ENCODE data around the gene WTIP. TPM values are rescaled to one million over a fixed set of nuclear protein-coding genes. Genes with fewer than 3 reads are reported as not detected.

WTIP gene
- total and polyA plus RNA-seq, 2 of the 13 experiments (the other 11 are each of a cell fraction or from before 2014, with no cell fraction given): 15.0 to 18.1 TPM

DNA sequence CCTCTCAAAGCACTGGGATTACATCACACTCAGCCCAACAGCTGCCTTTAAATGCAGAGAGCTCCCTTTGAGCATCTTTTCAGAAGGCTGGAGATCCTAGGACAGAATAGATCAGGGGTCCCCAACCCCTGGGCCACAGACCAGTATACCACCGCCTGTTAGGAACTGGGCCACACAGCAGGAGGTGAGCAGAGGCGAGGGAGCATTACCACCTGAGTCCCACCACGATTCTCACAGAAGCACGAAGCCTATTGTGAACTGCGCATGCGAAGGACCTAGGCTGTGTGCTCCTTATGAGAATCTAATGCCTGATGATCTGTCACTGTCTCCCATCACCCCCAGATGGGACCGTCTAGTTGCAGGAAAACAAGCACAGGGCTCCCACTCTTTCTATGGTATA, 2.2 kb upstream of the WTIP start (continued):
- TF ChIP-seq, protein P1, sequence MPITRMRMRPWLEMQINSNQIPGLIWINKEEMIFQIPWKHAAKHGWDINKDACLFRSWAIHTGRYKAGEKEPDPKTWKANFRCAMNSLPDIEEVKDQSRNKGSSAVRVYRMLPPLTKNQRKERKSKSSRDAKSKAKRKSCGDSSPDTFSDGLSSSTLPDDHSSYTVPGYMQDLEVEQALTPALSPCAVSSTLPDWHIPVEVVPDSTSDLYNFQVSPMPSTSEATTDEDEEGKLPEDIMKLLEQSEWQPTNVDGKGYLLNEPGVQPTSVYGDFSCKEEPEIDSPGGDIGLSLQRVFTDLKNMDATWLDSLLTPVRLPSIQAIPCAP (CRISPR knock-in tag; IDR thresholded peaks at IDR 0.05; ENCODE audit: low read depth): no peak
- TF ChIP-seq ZNF10 (CRISPR knock-in tag; IDR thresholded peaks at IDR 0.05; ENCODE audit: borderline replicate concordance, low read depth) (no peak), ATF7-NPFF (CRISPR knock-in tag; IDR thresholded peaks at IDR 0.05; ENCODE audit: low read depth) (no peak), DR1 (CRISPR knock-in tag; IDR thresholded peaks at IDR 0.05) (no peak), NR2F2 (IDR thresholded peaks at IDR 0.05; ENCODE audit: borderline replicate concordance, low read depth) (no peak), CC2D1A (CRISPR knock-in tag; IDR thresholded peaks at IDR 0.05) (no peak), BCL6 (CRISPR knock-in tag; IDR thresholded peaks at IDR 0.05) (no peak), ZXDC (CRISPR knock-in tag; IDR thresholded peaks at IDR 0.05) (no peak)

- in situ Hi-C loops (cut with HindIII; ENCODE audit: extremely low pct_ligation_motif_present, low pct_unique_long_range_greater_than_20kb): no loop called here
- no peak overlapping the region for H2AFZ ChIP-seq (ENCODE audit: low read length)
- no peaks in the 10 kb centered on the region for H3K27me3 ChIP-seq (ENCODE audit: control insufficient read depth in 1 of 2, insufficient read depth in 2 of 2, low read length in 2 of 2)
- no peak for DNase-seq (ENCODE audit: low spot score)
- ChIA-PET CTCF (ENCODE audit: low intra/inter-chr PET ratio, low total read pairs) (no interaction called here), POLR2A (interaction anchor here (0.8 kb wide), 1 partner anchor 24 kb away, joined by 3 read pairs; no protein-coding TSS in a partner anchor)
- H3K4me3 ChIP-seq (replicated peaks in 1 of 3; ENCODE audit: insufficient read depth in 1 of 3, low read depth in 2 of 3, low read length in 3 of 3): no peak overlapping the region; a peak in 2 of 6 replicates
- H3K27ac ChIP-seq (ENCODE audit: extremely low read length, insufficient read depth, low read length): no peak overlapping the region
- intact Hi-C loops (cut with micrococcal nuclease; ENCODE audit: unreplicated experiment): no loop called here
- no peaks in the 10 kb centered on the region for H3K9me3 ChIP-seq (ENCODE audit: low read length)
- TF ChIP-seq ZNF782 (CRISPR knock-in tag; IDR thresholded peaks at IDR 0.05; ENCODE audit: borderline replicate concordance): no peak
- TF ChIP-seq, protein P2, sequence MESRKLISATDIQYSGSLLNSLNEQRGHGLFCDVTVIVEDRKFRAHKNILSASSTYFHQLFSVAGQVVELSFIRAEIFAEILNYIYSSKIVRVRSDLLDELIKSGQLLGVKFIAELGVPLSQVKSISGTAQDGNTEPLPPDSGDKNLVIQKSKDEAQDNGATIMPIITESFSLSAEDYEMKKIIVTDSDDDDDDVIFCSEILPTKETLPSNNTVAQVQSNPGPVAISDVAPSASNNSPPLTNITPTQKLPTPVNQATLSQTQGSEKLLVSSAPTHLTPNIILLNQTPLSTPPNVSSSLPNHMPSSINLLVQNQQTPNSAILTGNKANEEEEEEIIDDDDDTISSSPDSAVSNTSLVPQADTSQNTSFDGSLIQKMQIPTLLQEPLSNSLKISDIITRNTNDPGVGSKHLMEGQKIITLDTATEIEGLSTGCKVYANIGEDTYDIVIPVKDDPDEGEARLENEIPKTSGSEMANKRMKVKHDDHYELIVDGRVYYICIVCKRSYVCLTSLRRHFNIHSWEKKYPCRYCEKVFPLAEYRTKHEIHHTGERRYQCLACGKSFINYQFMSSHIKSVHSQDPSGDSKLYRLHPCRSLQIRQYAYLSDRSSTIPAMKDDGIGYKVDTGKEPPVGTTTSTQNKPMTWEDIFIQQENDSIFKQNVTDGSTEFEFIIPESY (CRISPR knock-in tag; IDR thresholded peaks at IDR 0.05): peak; percentile 56; the same call in 1 of the 2 replicates
- TF ChIP-seq PATZ1 (CRISPR knock-in tag; IDR thresholded peaks at IDR 0.05): no peak
- peaks cover 24% of the 10 kb centered on the region for H3K4me1 ChIP-seq (ENCODE audit: insufficient read depth, low read length)
- peak; percentile 3; the same call in 2 of the 3 replicates for ATAC-seq
- H4K20me1 ChIP-seq (ENCODE audit: insufficient read depth, low read length): no peaks in the 10 kb centered on the region
- H3K36me3 ChIP-seq (replicated peaks in 1 of 2; ENCODE audit: control insufficient read depth in 1 of 2, insufficient read depth in 2 of 2, low read length in 2 of 2): no peaks in the 10 kb centered on the region
- TSS peak; percentile 55 for BruUV-seq (replicated peaks)
- no peak overlapping the region for H3K9ac ChIP-seq (ENCODE audit: insufficient read depth, low read depth, low read length)
- FAIRE-seq: no peak
- 0 out of 2 replicates have a peak overlapping the region, but pooled peaks have one; percentile 76 for H3K4me2 ChIP-seq (ENCODE audit: low read depth, low read length)
- peaks cover 2% of the 10 kb centered on the region for H3K79me2 ChIP-seq (ENCODE audit: insufficient read depth, low read length)
- WGBS (ENCODE audit: low lambda C conversion rate): 95% methylated on average over 9 of the region's 19 CpGs
Observed at GRCh38 chr19:34480491-34480890, 1.1 kb upstream of the WTIP start.
